ENCODE results near the gene CBX2.

GRCh38 chr17:79788989-79789942 is 11.3 kb downstream of the CBX2 start:
- TF ChIP-seq CTCF (IDR thresholded peaks at IDR 0.05) = no peak
- TF ChIP-seq EZH2phosphoT487 (IDR thresholded peaks at IDR 0.05) = no peak
- no peak for TF ChIP-seq EZH2 (IDR thresholded peaks at IDR 0.05)
